Loucy (cell line): ENCODE data around the gene STARD13.

Experiments
- H2AFZ ChIP-seq: fragments of 200-600 bp; sonication (generic); 2 replicates; pipeline ENCODE4 v1.6.0; 2016; ENCODE audit warnings: antibody characterized with exemption, mild to moderate bottlenecking, low read length, moderate library complexity
- H3F3A ChIP-seq: fragments of 200-600 bp; 2 replicates; pipeline ENCODE4 v1.6.0; 2016; ENCODE audit warnings: antibody characterized with exemption, low read depth, mild to moderate bottlenecking
- H3K27me3 ChIP-seq: fragments of 200-600 bp; sonication (generic); 2 replicates; pipeline ENCODE4 v1.6.1; 2014; ENCODE audit warnings: low read length, mild to moderate bottlenecking; ENCODE audit not compliant: insufficient read depth, poor library complexity, severe bottlenecking
- H3K36me3 ChIP-seq: fragments of 200-600 bp; sonication (generic); 2 replicates; pipeline ENCODE4 v1.6.1; 2016; ENCODE audit warnings: low read length; ENCODE audit not compliant: insufficient read depth
- H3K4me1 ChIP-seq: fragments of 200-600 bp; sonication (generic); 2 replicates; pipeline ENCODE4 v1.5.1; 2014; ENCODE audit warnings: low read length, mild to moderate bottlenecking; ENCODE audit not compliant: insufficient read depth, poor library complexity, severe bottlenecking
- H3K4me2 ChIP-seq: fragments of 200-600 bp; sonication (generic); 2 replicates; pipeline ENCODE4 v1.6.0; 2014; ENCODE audit warnings: antibody characterized with exemption, low read length, low read depth, mild to moderate bottlenecking; ENCODE audit not compliant: poor library complexity, severe bottlenecking
- H3K4me3 ChIP-seq: fragments of 200-600 bp; sonication (generic); 2 replicates; pipeline ENCODE4 v1.5.1; 2014; ENCODE audit warnings: low read length, mild to moderate bottlenecking, mixed read lengths; ENCODE audit not compliant: poor library complexity, severe bottlenecking
- H3K79me2 ChIP-seq: fragments of 200-600 bp; sonication (generic); 2 replicates; pipeline ENCODE4 v1.6.1; 2014; ENCODE audit warnings: low read length; ENCODE audit not compliant: insufficient read depth
- H3K9ac ChIP-seq: fragments of 200-600 bp; sonication (generic); 2 replicates; pipeline ENCODE4 v1.6.0; 2014; ENCODE audit warnings: mild to moderate bottlenecking, low read depth, low read length, moderate library complexity; ENCODE audit not compliant: poor library complexity, severe bottlenecking
- H3K9me2 ChIP-seq: fragments of 200-600 bp; sonication (generic); replicated peaks from 2 replicates; pipeline ENCODE4 v1.6.1; 2016; ENCODE audit warnings: low read depth, low read length, mixed read lengths
- H3K9me3 ChIP-seq: fragments of 200-600 bp; sonication (generic); 2 replicates; pipeline ENCODE4 v1.6.1; 2014; ENCODE audit warnings: mild to moderate bottlenecking, antibody characterized with exemption, low read length, low read depth; ENCODE audit not compliant: insufficient read depth
- H4K20me1 ChIP-seq: fragments of 200-600 bp; sonication (generic); 2 replicates; pipeline ENCODE4 v1.6.0; 2014; ENCODE audit warnings: antibody characterized with exemption, low read length, mild to moderate bottlenecking; ENCODE audit not compliant: insufficient read depth, poor library complexity, severe bottlenecking
- EZH2phosphoT487 ChIP-seq: fragments of 200-600 bp; IDR thresholded peaks from 2 replicates; pipeline ENCODE4 v1.6.1; 2018; ENCODE audit warnings: antibody characterized with exemption, mild to moderate bottlenecking, moderate library complexity, borderline replicate concordance
- TF ChIP-seq, protein P1 (sequence below): fragments of 200-600 bp; sonication (generic); conservative IDR thresholded peaks from 2 replicates; pipeline ENCODE4 v1.5.1; 2014; ENCODE audit warnings: mild to moderate bottlenecking, antibody characterized with exemption, low read length

Gene STARD13

GRCh38 chr13:33092073-33092987, 193.2 kb downstream of the STARD13 start:
- no peaks in the 10 kb centered on the region for H4K20me1 ChIP-seq
- H3K79me2 ChIP-seq: no peaks in the 10 kb centered on the region
- no peak overlapping the region for H3K9ac ChIP-seq
- H3K4me1 ChIP-seq: no peaks in the 10 kb centered on the region
- H3K9me3 ChIP-seq: no peaks in the 10 kb centered on the region
- H3F3A ChIP-seq: no peaks in the 10 kb centered on the region
- H3K36me3 ChIP-seq: no peaks in the 10 kb centered on the region
- no peak overlapping the region for H2AFZ ChIP-seq
- H3K4me3 ChIP-seq: no peak overlapping the region
- TF ChIP-seq, protein P1, sequence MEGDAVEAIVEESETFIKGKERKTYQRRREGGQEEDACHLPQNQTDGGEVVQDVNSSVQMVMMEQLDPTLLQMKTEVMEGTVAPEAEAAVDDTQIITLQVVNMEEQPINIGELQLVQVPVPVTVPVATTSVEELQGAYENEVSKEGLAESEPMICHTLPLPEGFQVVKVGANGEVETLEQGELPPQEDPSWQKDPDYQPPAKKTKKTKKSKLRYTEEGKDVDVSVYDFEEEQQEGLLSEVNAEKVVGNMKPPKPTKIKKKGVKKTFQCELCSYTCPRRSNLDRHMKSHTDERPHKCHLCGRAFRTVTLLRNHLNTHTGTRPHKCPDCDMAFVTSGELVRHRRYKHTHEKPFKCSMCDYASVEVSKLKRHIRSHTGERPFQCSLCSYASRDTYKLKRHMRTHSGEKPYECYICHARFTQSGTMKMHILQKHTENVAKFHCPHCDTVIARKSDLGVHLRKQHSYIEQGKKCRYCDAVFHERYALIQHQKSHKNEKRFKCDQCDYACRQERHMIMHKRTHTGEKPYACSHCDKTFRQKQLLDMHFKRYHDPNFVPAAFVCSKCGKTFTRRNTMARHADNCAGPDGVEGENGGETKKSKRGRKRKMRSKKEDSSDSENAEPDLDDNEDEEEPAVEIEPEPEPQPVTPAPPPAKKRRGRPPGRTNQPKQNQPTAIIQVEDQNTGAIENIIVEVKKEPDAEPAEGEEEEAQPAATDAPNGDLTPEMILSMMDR: no peak
- no peak for TF ChIP-seq EZH2phosphoT487
- no peaks in the 10 kb centered on the region for H3K9me2 ChIP-seq
- H3K27me3 ChIP-seq: no peaks in the 10 kb centered on the region
- H3K4me2 ChIP-seq: no peak overlapping the region

GRCh38 chr13:33091415-33091774, 194.2 kb downstream of the STARD13 start:
- no peaks in the 10 kb centered on the region for H3K9me2 ChIP-seq
- no peaks in the 10 kb centered on the region for H3K9me3 ChIP-seq
- H4K20me1 ChIP-seq: no peaks in the 10 kb centered on the region
- no peak overlapping the region for H3K4me3 ChIP-seq
- H2AFZ ChIP-seq: no peak overlapping the region
- H3K9ac ChIP-seq: no peak overlapping the region
- no peaks in the 10 kb centered on the region for H3K4me1 ChIP-seq
- H3F3A ChIP-seq: no peaks in the 10 kb centered on the region
- no peaks in the 10 kb centered on the region for H3K27me3 ChIP-seq
- TF ChIP-seq, protein P1: no peak
- TF ChIP-seq EZH2phosphoT487: no peak
- H3K4me2 ChIP-seq: no peak overlapping the region
- H3K79me2 ChIP-seq: no peaks in the 10 kb centered on the region
- no peaks in the 10 kb centered on the region for H3K36me3 ChIP-seq

DNA sequence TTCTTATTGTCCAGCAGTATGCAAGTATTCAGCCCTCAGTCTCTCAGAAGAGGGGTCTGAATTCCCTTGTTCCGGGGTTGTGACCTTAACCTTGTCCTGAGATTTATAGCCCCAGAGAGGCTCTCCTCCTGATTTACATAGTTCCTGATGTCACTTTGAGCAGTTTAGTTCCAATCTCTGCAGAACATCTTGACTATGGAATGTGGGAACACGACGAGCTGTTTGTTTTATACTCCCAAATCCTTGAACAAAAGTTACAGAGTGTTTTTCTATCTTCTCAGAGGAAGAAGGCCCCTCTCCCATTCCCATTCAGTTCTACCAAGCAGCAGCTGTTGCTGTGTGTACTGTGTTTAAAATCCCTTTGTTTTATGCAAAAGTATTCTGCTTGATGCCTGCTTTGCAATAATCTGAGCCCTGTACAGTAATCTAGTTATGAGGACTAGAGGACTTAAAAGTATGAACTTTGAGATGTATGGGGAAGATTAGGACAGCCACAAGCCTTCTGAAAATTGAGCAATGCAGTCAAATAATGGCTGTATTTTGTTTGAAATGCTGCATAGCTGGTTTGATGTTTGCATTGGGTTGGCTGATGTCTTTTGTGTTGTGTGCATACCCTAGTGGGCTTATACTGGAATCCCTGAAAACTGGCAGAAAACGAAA, 194.7 kb downstream of the STARD13 start:
- Histone ChIP-seq H3F3A (no peaks in the 10 kb centered on the region), H3K9me2 (no peaks in the 10 kb centered on the region), H3K9me3 (no peaks in the 10 kb centered on the region), H3K79me2 (no peaks in the 10 kb centered on the region), H3K9ac (no peak overlapping the region), H3K4me2 (no peak overlapping the region), H3K4me1 (no peaks in the 10 kb centered on the region), H3K27me3 (no peaks in the 10 kb centered on the region), H3K36me3 (no peaks in the 10 kb centered on the region), H3K4me3 (no peak overlapping the region), H2AFZ (no peak overlapping the region), H4K20me1 (no peaks in the 10 kb centered on the region)
- TF ChIP-seq, protein P1: no peak
- no peak for TF ChIP-seq EZH2phosphoT487
